HG03342 (cell line): ENCODE measurements around the gene TFIP11.
"Not testable (repeated sequence)": the region's sequence is repeated elsewhere in the genome, so short reads cannot be mapped to it uniquely, and the experiment has no call there.

Experiments
- ATAC-seq: cut with Tn5 transposase; IDR thresholded peaks from one replicate; pipeline ENCODE4 v1.9.1; 2021; ENCODE audit warnings: mild to moderate bottlenecking, moderate library complexity; ENCODE audit not compliant: unreplicated experiment

The TFIP11 gene

GRCh38 chr22:26541167-26541819 is 29.0 kb upstream of the TFIP11 start:
- ATAC-seq = no peak

GRCh38 chr22:26540119-26540518 is 27.8 kb upstream of the TFIP11 start:
- ATAC-seq = no peak

- ATAC-seq = no peak
Measured at GRCh38 chr22:26536762-26537134, 24.5 kb upstream of the TFIP11 start.

DNA sequence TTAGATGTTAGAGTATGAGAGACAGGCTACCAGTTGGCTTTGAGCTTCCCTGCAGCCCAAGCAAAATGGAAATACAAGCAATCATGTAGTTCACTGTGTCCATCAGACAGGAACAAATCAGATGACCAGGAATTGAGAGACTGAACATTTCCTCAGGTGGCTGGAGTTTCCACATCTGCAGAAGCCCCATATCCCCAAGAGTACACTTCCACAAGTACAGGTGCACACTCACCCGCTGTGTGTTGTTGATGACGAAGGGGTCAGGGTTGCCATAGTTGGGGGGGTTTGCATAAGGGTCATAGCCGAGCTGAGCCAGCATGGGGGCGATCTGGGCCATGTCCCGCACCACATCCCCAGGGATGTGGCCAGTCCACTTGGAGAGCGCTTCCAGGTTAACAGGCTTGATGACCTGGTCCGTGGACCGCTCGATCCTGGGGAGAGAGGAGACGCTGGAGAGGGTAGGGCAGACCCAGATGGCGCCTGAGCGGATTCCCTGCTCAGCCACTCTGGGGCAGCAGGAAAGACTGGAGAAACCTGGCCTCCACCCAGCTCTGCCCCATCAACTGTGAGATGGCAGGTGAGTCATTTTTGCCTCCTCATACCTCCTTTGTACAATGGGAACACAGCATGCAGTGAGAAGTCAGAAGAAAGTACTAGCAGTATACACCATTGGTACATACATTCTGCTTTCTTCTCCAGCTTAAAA is 23.9 kb upstream of the TFIP11 start:
- no peak for ATAC-seq

- ATAC-seq = no peak
Measured at GRCh38 chr22:26535603-26535908, 23.3 kb upstream of the TFIP11 start.

- no peak for ATAC-seq
Measured at GRCh38 chr22:26534874-26535602, 22.8 kb upstream of the TFIP11 start.

DNA sequence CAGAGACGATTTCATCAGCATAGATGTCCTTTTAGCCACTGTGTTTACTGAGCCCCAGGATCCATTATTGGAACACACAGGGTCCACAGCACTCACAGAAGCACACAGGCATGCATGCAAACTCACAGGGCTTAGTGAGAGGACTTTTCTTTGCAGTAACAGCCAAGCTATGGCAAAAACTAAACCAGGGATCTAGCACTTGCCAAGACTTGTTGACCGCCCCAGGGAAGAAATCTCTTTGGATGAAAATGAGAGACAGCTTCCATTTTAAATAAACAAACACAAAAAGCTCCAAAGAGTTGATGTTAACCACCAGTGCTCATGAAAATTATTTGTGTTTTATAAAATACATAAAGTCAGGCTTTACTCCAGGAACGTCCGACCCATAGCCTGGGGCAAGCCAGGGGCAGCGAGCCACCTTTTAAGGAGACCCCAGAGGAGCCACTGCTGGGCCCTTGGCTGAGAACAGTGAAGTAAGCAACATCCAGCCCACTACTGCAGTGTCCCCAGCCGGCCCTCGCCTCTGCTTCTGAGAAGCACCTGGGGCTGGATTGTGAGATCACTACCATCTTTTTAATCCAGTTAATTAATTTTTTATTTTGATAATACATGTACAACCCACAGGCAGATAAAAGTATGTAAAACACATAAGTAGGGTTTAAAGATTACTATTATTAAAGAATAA is 22.0 kb upstream of the TFIP11 start:
- no peak for ATAC-seq

- no peak for ATAC-seq
Measured at GRCh38 chr22:26529345-26529744, 17.1 kb upstream of the TFIP11 start.

- not testable (repeated sequence) for ATAC-seq
Measured at GRCh38 chr22:26528518-26528917, 16.2 kb upstream of the TFIP11 start.

- no peak for ATAC-seq
Measured at GRCh38 chr22:26527574-26528465, 15.5 kb upstream of the TFIP11 start.

- no peak for ATAC-seq
Measured at GRCh38 chr22:26527167-26527566, 14.9 kb upstream of the TFIP11 start.

GRCh38 chr22:26525946-26526564 is 13.8 kb upstream of the TFIP11 start:
- no peak for ATAC-seq

GRCh38 chr22:26524870-26525269 is 12.6 kb upstream of the TFIP11 start:
- ATAC-seq = no peak

- ATAC-seq = no peak
Measured at GRCh38 chr22:26522592-26522991, 10.3 kb upstream of the TFIP11 start.

DNA sequence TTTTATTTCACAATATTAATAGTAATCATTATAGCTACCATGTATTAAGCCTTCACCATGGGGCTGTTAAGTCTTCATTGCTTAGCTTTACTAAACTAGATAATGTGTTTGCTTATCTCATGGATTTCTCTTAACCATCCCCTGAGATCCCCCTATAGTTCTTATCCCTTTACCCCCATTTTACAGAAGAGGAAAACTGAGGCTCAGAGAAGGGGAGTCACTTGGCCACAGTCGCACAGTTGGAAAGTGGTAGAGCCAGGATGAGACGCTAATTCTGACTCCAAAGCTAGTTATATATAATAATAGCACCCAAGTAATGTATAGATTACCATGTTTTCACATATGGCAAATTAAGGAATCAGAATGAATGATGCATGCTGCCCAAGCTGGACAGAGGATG is 9.7 kb upstream of the TFIP11 start:
- no peak for ATAC-seq

DNA sequence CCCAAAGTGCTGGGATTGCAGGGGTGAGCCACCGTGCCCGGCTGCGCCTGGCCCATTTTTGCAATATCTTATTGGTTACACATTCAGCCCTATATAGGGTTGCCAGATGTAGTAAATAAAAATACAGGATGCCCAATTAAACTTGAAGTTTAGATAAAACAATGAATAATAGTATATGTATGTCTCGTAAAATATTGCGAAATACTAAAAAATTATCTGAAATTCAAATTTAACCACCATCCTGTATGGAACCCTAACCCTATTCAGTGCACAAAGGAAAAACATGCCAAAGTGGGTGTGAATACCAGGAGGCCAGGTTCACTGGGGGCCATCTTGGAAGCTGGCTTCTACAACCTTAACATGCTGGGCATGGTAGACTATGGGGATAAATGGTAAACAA is 5.2 kb upstream of the TFIP11 start:
- ATAC-seq = no peak

DNA sequence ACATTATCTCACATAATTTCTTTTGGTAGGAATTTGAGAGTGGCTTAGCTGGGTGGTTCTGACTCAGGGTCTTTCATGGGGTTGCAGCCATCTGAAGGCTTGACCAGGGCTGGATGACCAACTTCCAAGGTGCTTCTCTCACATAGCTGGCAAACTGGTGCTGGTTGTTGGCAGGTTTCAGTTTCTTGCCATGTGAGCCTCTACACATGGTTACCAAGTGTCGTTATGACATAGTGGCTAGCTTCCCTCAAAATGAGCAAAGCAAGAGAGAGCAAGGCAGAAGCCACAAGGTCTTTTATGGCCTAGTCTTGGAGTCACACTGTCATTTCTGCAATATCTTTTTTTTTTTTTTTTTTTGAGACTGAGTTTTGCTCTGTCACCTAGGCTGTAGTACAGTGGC is 4.2 kb upstream of the TFIP11 start:
- ATAC-seq = no peak

- no peak for ATAC-seq
Measured at GRCh38 chr22:26515931-26516330, 3.7 kb upstream of the TFIP11 start.

DNA sequence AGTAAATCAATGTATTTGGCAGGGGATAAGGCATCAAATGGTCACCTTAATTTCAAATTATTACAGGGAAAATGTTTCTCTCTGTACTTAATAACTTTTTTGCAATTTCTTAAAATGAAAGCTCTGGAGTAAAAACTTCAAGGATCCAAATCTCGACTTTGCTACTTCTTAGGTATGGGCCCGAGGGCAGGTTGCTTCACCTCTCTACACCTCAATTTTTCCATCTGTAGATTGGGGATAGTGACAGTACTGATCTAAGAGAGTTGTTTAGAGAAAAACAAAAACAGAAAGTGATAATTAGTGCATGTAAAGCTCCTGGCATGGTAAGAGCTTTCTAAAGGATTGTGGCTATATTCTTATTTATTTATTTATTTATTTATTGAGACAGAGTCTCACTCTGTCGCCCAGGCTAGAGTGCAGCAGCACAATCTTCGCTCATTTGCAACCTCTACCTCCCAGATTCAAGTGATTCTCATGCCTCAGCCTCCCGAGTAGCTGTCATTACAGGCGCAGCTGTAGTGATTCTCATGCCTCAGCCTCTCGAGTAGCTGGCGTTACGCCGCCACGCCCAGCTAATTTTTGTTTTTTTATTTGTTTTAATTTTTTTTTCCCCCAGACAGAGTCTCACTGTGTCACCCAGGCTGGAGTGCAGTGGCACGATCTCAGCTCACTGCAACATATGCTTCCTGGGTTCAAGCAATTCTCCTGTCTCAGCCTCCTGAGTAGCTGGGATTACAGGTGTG is 2.3 kb upstream of the TFIP11 start:
- ATAC-seq = no peak

DNA sequence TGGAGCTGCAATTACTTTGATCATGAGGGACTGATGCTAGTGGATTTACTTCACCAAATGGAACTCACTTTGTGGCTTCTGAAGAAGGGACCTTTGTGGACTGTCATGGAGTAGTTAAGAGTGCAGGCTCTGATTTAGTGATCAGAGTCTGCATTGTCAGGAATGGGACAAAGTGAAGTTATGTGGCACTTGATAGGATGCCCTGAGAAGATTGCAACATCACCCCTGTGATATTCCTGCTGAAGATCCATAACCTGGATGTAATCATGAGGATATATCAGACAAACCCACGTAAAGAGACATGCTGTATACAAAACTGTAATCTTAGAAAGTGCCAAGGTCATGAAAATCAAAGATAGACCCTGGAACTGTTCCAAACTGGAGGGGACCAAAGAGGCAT is 1.6 kb upstream of the TFIP11 start:
- ATAC-seq = no peak
